Skeletal muscle tissue (tissue), 4 donors: ENCODE data around the gene CORO1C. TPM values are rescaled to one million over a fixed set of nuclear protein-coding genes. Genes with fewer than 3 reads are reported as not detected.
"Not testable (repeated sequence)": the region's sequence is repeated elsewhere in the genome, so short reads cannot be mapped to it uniquely, and the experiment has no call there.

Experiments used
- H3K27ac ChIP-seq: one replicate; pipeline ENCODE4 v1.7.0; 2013; ENCODE audit warnings: mild to moderate bottlenecking, low read depth, low read length, inconsistent platforms
- H3K27me3 ChIP-seq, 3 donors: one replicate each; pipeline ENCODE4 v1.7.0; 2013; ENCODE audit warnings: low read length in 3 of 3; ENCODE audit not compliant: control insufficient read depth in 3 of 3, insufficient read depth in 3 of 3
- H3K36me3 ChIP-seq, 3 donors: one replicate each; pipeline ENCODE4 v1.7.0; 2013; ENCODE audit warnings: low read length in 3 of 3; ENCODE audit not compliant: control insufficient read depth in 3 of 3, insufficient read depth in 3 of 3
- H3K4me1 ChIP-seq, 3 donors: one replicate each; pipeline ENCODE4 v1.7.0; 2013; ENCODE audit warnings: low read length in 3 of 3, mild to moderate bottlenecking in 3 of 3; ENCODE audit not compliant: control insufficient read depth in 3 of 3, insufficient read depth in 3 of 3
- H3K4me3 ChIP-seq, 3 donors: one replicate each; pipeline ENCODE4 v1.7.0; 2013; ENCODE audit warnings: low read length in 3 of 3
- H3K9ac ChIP-seq, 3 donors: one replicate each; pipeline ENCODE4 v1.7.0; 2013; ENCODE audit warnings: low read length in 3 of 3, mild to moderate bottlenecking in 3 of 3, moderate library complexity in 2 of 3, low read depth in 1 of 3
- H3K9me3 ChIP-seq, 3 donors: one replicate each; pipeline ENCODE4 v1.7.0; 2013; ENCODE audit warnings: low read length in 3 of 3; ENCODE audit not compliant: control insufficient read depth in 3 of 3
- total RNA-seq: library from RNA; depleted of rRNA; stranded (reverse); fragments of >200 nt; gene quantifications from one replicate; pipeline ENCODE4 v1.2.3, GENCODE V29; 2014
- donor health status: Osteomylitis.

The CORO1C gene
- total RNA-seq, 1 donor from 2014 or later = 154 TPM

- Histone ChIP-seq H3K27me3 (no peaks in the 10 kb centered on the region), H3K27ac (no peak overlapping the region), H3K36me3 (no peaks in the 10 kb centered on the region), H3K4me3 (no peak overlapping the region), H3K9me3 (no peaks in the 10 kb centered on the region), H3K4me1 (peaks cover 0 to 3% (median under 1%) of the 10 kb centered on the region in 3 donors), H3K9ac (no peak overlapping the region)
These were observed 24.2 kb upstream of the CORO1C start for GRCh38 chr12:108755481-108755880.

- H3K4me3 ChIP-seq = no peak overlapping the region
- H3K27ac ChIP-seq = no peak overlapping the region
- H3K4me1 ChIP-seq = peaks cover 0 to 4% (median 3%) of the 10 kb centered on the region in 3 donors
- H3K36me3 ChIP-seq = no peaks in the 10 kb centered on the region
- H3K27me3 ChIP-seq = no peaks in the 10 kb centered on the region
- H3K9ac ChIP-seq = no peak overlapping the region
- no peaks in the 10 kb centered on the region for H3K9me3 ChIP-seq
These were observed 22.7 kb upstream of the CORO1C start for GRCh38 chr12:108753976-108754375.

- Histone ChIP-seq H3K36me3 (no peaks in the 10 kb centered on the region), H3K27ac (no peak overlapping the region), H3K27me3 (no peaks in the 10 kb centered on the region), H3K9ac (no peak overlapping the region), H3K4me3 (no peak overlapping the region), H3K4me1 (peaks cover 0 to 4% (median 3%) of the 10 kb centered on the region in 3 donors), H3K9me3 (no peaks in the 10 kb centered on the region)
These were observed 21.1 kb upstream of the CORO1C start for GRCh38 chr12:108752387-108752786.

- Histone ChIP-seq H3K4me3 (no peak overlapping the region), H3K9ac (no peak overlapping the region), H3K27ac (no peak overlapping the region), H3K27me3 (no peaks in the 10 kb centered on the region), H3K9me3 (no peaks in the 10 kb centered on the region), H3K36me3 (no peaks in the 10 kb centered on the region), H3K4me1 (peaks cover 0 to 4% (median 3%) of the 10 kb centered on the region in 3 donors)
These were observed 20.5 kb upstream of the CORO1C start for GRCh38 chr12:108751821-108752220.

- H3K27me3 ChIP-seq, H3K36me3 ChIP-seq, H3K9me3 ChIP-seq, H3K9ac ChIP-seq, H3K4me3 ChIP-seq, H3K27ac ChIP-seq, H3K4me1 ChIP-seq: not testable (repeated sequence)
These were observed 19.7 kb upstream of the CORO1C start for GRCh38 chr12:108751003-108751402.

- H3K4me3 ChIP-seq = no peak overlapping the region
- H3K27ac ChIP-seq = no peak overlapping the region
- H3K9me3 ChIP-seq = no peaks in the 10 kb centered on the region
- H3K9ac ChIP-seq = no peak overlapping the region
- H3K27me3 ChIP-seq = no peaks in the 10 kb centered on the region
- H3K4me1 ChIP-seq = peaks cover 0 to 4% (median 3%) of the 10 kb centered on the region in 3 donors
- no peaks in the 10 kb centered on the region for H3K36me3 ChIP-seq
These were observed 19.2 kb upstream of the CORO1C start for GRCh38 chr12:108750526-108750925.

- Histone ChIP-seq H3K27me3 (no peaks in the 10 kb centered on the region), H3K9me3 (no peaks in the 10 kb centered on the region), H3K27ac (no peak overlapping the region), H3K36me3 (no peaks in the 10 kb centered on the region), H3K4me1 (peaks cover 0 to 4% (median 3%) of the 10 kb centered on the region in 3 donors), H3K9ac (no peak overlapping the region), H3K4me3 (no peak overlapping the region)
These were observed 16.2 kb upstream of the CORO1C start for GRCh38 chr12:108747563-108747962.

- H3K4me1 ChIP-seq = peaks cover 0 to 4% (median under 1%) of the 10 kb centered on the region in 3 donors
- no peaks in the 10 kb centered on the region for H3K9me3 ChIP-seq
- H3K27me3 ChIP-seq = no peaks in the 10 kb centered on the region
- H3K9ac ChIP-seq = no peak overlapping the region
- no peak overlapping the region for H3K27ac ChIP-seq
- H3K4me3 ChIP-seq = no peak overlapping the region
- H3K36me3 ChIP-seq = no peaks in the 10 kb centered on the region
These were observed 14.3 kb upstream of the CORO1C start for GRCh38 chr12:108745641-108746040.

- Histone ChIP-seq H3K9ac (no peak overlapping the region), H3K27ac (no peak overlapping the region), H3K4me3 (no peak overlapping the region), H3K4me1 (no peaks in the 10 kb centered on the region), H3K9me3 (no peaks in the 10 kb centered on the region), H3K27me3 (no peaks in the 10 kb centered on the region), H3K36me3 (no peaks in the 10 kb centered on the region)
These were observed 12.9 kb upstream of the CORO1C start for GRCh38 chr12:108744021-108744897.

GRCh38 chr12:108738170-108738569 lies 6.9 kb upstream of the CORO1C start:
- Histone ChIP-seq H3K27ac (no peak overlapping the region), H3K27me3 (no peaks in the 10 kb centered on the region), H3K36me3 (no peaks in the 10 kb centered on the region), H3K4me1 (no peaks in the 10 kb centered on the region), H3K4me3 (no peak overlapping the region), H3K9me3 (peaks cover 0 to 3% (median 2%) of the 10 kb centered on the region in 3 donors), H3K9ac (no peak overlapping the region)
